Amniotic epithelial cell (primary cell): Measurements from ENCODE around the gene LRCH4.

Experiments
- DNase-seq: peaks from one replicate; pipeline ENCODE4 v3.0.0-alpha.2; 2010; ENCODE audit warnings: low read depth

LRCH4 gene

DNA sequence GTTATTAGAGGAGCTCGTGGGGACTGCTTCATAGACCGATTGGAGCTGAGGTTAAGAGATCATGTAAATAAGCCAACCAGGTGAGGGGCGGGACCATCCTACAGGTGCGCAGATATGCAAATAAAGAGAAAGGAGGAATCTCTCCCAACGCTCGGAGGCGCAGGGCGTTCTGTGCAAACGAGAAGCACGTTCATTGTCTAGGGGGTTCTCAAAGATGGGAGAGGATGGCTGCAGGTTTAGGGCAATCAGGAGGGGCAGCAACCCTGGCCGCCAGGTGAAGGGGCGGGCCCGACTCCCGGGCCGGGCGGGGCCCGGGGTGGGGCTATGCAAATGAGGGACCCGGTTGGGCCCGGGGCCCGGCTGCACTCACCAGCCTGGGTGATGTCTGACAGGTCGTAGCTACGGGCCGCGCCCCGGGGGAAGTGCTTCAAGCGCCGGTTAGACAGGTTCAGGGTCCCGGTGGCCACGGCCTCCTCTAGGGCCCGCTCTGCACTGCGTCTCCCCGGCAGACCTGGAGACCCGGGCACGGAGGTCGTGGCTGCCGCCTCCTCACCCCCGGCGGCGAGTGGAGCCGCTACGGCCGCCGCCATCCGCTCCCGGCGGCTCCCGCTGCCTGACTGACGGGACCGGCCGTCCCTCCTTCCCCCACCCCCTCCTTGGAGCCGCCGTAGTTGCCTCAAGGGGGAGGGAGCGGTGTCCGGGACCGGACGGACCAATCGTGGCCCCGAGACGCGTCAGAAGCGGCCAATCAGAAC is at the start of gene LRCH4:
LRCH4 (minus strand) TSS at position 619 of the 755 bp plus-strand sequence; CDS start at position 590, 29 bp downstream.
- DNase-seq = no peak

- no peak for DNase-seq
These were observed 47.2 kb upstream of the LRCH4 start for GRCh38 chr7:100632951-100633717.

DNA sequence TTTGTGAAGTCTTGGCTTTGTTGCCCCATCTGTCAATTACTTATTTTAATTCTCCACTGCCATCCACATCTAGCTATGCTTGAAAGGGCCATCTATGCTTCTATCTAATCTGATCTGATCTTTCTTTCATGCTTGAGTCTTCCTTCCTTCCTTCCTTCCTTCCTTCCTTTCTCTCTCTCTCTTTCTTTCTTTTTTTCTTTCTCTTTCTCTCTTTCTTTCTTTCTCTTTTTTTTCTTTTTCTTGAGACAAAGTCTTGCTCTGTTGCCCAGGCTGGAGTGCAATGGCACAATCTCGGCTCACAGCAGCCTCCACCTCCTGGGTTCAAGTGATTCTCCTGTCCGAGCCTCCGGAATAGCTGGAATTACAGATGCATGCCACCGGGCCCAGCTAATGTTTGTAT is 44.1 kb upstream of the LRCH4 start:
- no peak for DNase-seq

- DNase-seq = no peak
These were observed 43.3 kb upstream of the LRCH4 start for GRCh38 chr7:100629117-100629716.

GRCh38 chr7:100627238-100627549 is 41.3 kb upstream of the LRCH4 start:
- no peak for DNase-seq

GRCh38 chr7:100626530-100627237 is 40.8 kb upstream of the LRCH4 start:
- peak; percentile 75 for DNase-seq

- no peak for DNase-seq
These were observed 40.1 kb upstream of the LRCH4 start for GRCh38 chr7:100626055-100626454.

GRCh38 chr7:100623951-100624824 is 38.3 kb upstream of the LRCH4 start:
- DNase-seq = no peak

DNA sequence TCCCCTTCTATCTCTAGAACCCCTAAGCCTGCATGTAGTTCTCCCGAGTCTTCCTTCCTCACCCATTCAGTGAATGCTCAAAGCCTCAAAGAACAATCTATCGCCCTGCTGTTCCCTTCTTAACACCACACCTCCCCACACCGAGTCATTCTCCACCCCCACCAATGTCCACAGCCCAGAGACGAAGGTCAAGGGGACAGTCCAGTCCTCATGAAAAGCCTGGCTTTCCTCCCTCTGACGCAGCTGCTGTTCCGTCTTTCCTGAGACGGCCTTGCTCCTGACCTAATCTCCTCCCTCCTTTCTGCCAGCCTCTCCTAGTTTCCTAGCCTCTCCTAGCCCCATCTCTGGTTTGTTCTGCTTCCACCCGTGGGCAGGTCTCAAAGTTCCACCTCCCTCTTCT is 35.6 kb upstream of the LRCH4 start:
- DNase-seq = no peak

GRCh38 chr7:100620804-100621203 is 34.9 kb upstream of the LRCH4 start:
- DNase-seq = no peak

- DNase-seq = no peak
These were observed 34.3 kb upstream of the LRCH4 start for GRCh38 chr7:100620239-100620638.

DNA sequence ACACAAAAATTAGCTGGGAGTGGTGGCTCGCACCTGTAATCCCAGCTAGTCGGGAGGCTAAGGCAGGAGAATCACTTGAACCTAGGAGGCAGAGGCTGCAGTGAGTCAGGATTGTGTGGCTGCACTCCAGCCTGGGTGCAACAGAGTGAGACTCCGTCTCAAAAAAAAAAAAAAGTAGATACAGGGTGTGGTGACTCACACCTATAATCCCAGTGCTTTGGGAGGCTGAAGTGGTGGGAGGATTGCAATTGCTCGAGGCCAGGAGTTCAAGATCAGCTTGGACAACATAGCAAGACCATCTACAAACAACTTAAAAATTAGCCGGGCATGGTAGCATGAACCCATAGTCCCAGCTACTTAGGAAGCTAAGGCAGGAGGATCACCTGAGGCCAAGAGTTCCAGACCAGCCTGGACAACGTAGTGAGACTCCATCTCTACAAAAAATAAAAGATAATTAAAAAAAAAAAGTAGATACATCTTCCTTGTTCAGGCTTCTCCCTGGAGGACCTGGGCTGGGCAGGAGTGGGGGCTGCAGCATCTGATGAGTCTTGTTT is 28.5 kb upstream of the LRCH4 start:
- DNase-seq = peak; percentile 14

- DNase-seq = no peak
These were observed 27.7 kb upstream of the LRCH4 start for GRCh38 chr7:100613412-100614175.

DNA sequence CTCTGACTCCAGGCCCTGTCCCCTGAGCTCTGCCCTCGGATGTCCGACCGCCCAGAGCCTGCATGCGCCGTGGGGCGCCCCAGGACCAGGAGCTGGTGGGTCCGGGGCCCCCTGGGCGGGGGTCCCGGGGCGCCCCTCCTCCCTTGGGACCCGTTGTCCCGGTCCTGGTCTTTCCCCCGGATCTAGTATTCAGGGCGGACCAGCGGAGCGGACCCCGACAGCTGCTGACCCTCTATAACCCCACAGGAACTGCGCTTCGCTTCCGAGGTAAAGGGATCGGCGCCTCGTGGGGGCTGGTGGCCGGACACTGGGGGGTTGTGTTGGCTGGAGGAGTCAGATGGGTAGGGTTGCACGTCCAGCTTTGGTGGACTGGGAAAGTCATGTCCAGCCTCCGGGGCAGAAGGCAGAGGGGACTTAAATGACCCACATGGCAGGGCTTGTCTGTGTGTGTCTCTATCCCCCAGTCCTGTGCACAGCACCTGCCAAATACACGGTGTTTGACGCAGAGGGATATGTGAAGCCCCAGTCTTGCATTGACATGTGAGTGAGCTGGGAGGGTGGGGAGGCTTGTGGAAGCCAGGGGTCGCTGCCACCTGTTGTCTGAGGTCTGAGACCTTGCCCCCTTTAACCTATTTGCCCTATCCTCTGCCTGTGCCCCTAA is 26.9 kb upstream of the LRCH4 start:
- no peak for DNase-seq

GRCh38 chr7:100611983-100612729 is 26.2 kb upstream of the LRCH4 start, which contains the start of gene MOSPD3:
MOSPD3 (plus strand) TSS chr7:100612540; CDS start chr7:100612792, 252 bp downstream.
- DNase-seq = peak; percentile 99

- no peak for DNase-seq
These were observed 24.0 kb upstream of the LRCH4 start for GRCh38 chr7:100609958-100610357.

DNA sequence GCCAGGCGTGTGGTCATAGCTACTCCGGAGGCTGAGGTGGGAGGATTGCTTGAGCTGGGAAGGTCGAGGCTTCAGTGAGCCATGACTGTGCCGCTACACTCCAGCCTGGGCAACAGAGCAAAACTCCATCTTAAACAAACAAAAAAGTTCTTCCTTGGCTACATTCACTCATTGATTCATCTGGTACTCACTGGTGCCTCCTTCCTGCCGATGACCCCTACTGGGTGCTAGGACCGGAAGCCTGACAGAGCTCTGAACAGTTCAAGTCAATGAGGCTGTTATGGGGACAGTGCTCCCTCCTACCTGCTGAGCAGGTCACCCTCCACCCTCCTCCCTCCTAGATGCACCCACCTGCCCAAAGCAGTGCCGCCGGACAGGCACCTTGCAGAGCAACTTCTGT is 21.2 kb upstream of the LRCH4 start:
- no peak for DNase-seq

GRCh38 chr7:100606313-100606712 is 20.4 kb upstream of the LRCH4 start:
- no peak for DNase-seq
